Activated gamma-delta T cell treated with Interleukin-2 at 50 U/mL for 16 hours (primary cell): Measurements from ENCODE around the gene SORBS1.
"Not testable (repeated sequence)": the region's sequence is repeated elsewhere in the genome, so short reads cannot be mapped to it uniquely, and the experiment has no call there.

Experiments
- DNase-seq: peaks from one replicate; pipeline ENCODE4 v3.0.0-alpha.2; 2020

SORBS1 gene

DNA sequence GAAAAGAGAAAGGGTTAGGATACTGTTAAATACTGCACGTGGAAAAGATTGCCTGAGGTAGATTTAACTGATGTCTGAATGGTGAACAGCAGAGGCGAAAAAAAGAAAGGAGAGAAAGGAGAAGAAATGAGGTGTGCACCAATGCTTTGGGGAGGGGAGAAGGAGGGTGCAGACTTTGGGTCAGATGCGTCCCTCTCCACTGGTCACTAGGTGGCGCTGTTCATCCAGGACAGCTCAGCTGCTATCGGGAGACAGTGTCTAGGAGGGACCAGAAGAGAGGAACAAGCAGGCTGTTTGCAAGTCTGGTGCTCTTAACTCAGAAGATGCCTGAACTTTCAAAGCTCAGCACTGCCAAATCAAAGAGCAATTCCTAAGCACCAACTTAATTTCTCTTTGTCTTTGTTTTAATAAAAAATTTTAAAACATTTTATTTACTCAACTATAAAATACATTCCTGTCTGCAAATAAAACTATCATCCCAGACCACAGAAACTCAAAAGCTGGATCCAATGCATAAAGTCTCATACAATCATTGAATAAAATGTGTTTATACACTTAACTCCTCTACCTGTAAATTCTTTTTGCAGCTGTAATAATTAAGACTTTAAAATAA lies 186.5 kb downstream of the SORBS1 start:
- peak; percentile 26 for DNase-seq

DNA sequence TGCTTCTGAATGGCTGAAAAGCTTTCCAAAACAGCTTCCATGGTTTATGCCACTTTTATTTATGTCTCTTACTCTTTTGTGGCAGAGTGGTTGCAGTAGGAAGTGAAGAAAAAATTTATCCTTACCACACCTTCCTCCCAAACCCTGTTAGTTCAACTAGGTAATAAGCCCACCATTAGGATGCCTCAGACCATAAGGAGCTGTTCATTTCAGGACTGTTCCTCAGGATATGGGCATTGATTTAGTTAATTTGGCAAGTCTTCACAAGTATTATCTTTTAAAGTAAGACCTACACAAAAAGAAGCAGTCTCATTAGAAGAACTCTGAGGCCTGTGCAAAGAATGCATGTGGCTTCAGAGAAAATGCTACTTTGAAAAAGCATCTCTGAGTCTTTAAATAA lies 187.5 kb downstream of the SORBS1 start:
- no peak for DNase-seq

DNA sequence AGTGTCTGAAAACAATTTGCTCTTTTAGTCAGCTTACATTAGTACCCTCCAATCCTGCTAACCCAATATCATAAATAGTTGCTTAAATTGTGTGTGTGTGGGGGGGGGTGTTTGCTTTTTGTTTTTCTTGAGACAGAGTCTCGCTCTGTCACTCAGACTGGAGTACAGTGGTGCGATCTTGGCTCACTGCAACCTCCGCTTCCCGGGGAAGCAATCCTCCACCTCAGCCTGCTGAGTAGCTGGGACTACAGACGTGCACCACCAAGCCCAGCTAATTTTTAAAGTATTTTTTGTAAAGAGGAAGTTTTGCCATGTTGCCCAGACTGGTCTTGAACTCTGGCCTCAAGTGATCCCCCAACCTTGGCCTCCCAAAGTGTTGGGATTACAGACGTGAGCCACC lies 196.8 kb downstream of the SORBS1 start:
- DNase-seq, result no peak

DNA sequence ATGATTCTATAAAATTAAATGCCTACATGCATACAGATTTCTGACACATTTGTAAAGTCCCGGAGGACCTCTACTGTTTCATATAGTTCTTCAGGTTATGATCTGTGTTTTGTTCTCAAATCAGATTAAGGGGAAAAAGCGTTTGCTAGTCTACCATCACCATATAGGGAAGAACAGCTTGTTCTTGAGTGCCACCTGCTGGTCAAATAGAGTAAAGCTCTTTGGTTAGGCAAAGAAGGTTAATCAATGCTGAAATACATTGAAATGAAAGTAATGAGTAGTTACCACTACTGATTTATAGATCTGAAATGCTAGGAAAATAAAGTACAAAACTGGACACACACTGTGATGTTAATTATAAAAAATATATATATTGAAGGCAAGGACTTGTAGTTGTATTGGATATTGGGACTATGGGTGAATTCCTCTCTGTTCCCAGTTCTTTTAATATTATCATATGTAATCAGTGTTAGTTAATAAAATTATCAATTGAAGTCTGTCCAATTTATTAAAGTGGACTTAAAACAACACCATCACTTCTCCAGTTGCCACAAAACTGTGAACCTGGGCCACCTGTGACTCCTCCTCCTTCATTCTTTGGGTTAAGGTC lies 197.8 kb downstream of the SORBS1 start:
- peak; percentile 33 for DNase-seq

DNA sequence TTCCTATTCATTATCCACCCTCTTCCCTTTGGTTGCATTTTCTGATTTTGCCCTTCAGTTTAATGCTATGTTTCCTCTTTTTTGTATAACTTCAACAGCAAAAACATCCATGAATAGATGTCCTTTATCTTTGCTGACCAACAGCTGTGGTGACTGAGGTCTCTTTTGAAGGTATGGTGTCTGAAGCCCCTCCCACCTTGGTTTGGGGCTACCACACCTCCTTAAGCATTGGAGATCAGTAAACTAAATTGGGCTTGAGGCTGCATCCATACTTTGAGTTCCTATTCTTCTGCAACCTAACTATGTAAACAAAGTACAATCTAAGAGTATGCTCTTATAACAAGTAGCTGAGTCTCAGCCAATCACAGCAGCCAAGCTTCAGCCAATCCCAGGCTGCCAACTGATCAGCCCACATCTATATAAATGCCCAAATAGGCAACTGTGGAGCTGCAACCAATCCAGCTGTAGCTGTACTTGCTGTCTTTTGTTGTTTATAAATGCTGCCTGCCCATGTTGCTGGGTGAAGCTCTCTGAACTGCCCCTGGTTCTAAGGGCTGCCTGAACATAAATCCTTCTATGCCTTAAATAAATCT lies 201.0 kb downstream of the SORBS1 start:
- DNase-seq, result no peak

DNA sequence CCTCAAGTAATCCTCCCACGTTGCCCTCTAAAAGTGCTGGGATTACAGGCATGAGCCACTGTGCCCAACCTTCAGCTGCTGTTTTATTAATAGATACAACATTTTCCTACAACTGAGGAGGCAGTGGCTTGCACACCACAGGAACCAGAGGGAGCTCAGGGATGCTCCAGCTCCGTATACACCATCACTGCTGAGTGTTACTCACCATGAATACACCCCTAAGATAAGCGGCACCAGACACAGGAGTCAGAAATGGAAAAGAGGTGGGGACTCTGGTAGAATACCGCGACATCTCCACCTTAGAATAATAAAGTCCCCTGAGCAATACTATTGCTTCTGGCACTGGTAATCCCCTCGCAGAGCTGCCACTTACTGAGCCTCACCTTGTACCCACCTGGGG lies 201.7 kb downstream of the SORBS1 start:
- no peak for DNase-seq

DNA sequence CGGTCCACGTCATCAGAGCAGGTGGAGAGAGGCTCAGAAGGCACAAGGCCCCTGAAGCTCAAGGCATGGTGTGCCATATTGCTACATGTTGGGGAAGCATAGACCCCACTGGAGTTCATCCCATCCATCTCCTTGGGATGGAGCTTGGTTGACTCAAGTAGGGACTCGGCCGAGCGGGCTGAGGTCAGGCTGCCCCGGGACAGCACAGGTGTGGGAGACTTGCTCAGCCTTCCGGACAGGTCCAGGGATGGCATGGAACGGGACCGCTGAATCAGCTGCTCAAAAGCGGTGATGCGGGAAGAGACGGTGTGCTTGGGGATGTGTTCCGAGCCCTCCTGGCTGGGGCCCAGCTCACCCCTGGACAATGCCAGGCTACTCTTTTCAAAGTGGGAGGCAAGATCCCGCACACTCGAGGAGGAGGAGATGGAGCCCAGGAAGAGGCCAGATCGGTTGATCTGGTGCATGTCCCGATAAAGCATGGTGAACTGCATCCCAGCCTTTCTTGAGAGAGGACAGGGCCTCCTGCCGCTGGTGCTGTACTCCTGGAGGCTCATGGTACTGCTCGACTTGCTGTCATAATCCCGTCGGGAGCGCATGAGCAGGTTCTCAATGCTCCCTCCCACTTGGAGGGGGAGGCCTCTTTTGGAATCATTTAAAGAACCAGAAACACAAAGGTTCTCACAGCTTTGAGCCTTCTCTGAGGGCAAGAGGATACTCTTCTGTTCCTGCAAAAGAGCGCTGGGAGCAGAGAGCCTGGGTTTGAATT lies 204.8 kb downstream of the SORBS1 start:
- DNase-seq, result no peak

DNA sequence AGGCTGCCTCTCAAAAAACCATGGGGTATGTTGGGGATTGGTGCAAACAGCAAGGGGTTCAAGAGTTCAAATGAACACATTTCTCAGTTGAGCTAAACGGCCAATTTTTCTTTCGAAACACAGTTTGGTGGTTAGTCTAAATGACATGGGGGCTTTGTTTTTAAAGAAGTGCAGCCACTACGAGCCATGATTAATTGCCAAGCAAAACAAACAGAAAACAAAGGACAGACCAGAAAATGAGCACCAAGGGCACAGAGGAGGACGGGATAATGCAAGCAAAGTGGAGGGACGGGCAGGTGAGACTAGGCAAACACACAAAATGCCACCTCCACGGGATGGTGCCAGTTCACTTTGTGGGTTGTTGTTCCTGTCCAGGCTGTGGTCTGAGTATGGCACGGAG lies 205.9 kb downstream of the SORBS1 start:
- DNase-seq, result no peak

DNA sequence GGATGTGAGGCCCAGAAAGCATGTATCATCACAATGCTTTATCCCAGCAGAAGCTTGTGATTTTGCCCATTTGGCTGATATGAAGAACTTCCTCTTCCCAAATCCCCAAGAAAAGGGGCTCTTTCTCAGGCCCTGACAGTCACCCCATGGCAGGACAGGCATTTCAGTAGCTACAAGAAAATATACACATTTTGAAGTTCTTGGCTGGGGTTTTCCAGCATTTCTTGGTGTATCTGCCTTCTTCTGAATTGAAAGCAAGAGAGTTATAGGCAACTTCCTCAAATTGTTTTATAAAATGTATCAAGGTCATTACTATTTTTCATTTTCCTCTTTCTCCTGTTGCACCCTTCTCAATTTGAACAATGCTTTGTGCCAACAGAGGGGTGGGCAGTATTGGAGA lies 207.1 kb downstream of the SORBS1 start:
- DNase-seq, result no peak

DNA sequence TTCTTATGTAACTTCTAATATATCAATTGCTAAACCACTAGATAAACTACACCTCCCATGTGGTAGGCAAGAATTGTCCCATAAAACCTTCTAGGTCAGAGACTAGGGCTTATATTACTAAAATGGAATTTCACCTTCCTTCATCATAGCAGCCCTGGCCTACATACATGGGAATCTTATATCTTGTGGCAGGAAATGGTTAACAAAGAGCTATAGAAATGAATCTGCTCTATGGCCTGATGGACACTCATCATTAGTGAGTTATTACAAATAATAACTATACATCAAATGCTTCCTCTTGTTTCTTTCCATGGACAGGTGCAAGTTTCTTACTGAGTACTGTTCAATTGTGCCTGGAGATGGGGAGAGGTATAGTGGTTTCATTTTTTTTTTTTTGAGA lies 208.0 kb downstream of the SORBS1 start:
- DNase-seq, result no peak

DNA sequence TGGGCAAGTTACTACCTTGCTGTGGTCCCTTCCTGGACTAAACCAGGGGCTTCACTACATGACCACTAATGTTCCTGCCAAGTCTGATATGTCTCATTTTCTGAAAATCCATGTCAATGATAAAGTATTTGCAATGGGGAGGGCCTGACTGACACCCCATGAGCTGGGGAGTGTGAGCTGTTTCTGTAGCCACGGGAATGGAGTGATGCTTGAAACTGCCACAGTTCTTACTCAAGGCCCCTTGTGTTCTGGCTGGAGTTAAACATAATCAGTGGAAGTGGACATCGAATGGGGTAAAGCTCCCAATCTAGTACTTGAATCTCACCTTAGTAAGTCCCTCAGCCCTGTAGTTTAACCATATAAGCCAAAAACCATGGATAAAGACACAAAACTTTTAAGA lies 208.5 kb downstream of the SORBS1 start:
- DNase-seq, result no peak

DNA sequence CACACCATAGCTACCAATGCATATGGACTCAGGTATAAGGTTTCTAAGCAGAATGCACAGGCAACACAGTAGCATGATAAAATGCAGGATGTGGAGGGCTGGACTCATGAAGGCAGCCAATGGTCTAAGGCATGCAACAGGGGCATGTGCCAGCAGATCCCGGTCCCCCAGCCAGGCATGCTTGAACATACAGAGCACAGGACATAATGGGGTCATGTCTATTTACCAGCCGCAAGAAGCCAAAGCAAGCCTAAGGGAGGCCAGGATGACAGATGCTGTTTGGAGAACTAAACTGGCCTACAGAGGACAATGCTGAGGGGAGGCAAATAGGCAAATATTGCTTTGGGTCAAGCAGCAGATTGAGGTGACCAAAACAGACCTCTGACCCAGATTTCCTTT lies 210.3 kb downstream of the SORBS1 start:
- no peak for DNase-seq

DNA sequence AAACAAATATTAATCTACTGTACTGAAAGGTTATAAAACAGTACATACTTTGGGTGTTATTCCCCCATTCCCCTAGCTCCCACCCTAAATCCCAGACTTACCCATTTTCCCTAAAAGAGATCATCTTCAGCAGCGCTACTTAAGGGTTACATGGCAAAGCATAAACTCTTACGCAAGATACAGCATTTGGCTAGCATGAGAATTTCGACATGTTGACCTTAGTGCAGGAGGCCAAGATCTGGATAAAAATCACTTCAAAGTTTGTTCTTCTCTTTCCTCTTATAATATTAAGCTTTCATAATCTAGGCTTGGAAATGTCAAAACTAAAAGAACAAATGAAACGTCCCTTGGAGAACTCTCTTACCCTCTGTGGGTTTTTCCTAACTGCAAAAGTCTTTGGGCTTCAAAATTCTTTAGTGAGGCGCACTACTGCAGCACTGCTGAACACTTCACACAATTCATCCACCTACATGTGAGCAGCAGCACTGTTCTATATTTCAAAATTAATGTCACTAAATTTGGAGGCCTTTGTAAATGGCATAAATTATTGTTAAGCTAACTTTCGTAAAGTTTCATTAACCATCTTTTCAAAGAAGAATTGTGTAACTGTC lies 210.8 kb downstream of the SORBS1 start:
- DNase-seq, result no peak

DNA sequence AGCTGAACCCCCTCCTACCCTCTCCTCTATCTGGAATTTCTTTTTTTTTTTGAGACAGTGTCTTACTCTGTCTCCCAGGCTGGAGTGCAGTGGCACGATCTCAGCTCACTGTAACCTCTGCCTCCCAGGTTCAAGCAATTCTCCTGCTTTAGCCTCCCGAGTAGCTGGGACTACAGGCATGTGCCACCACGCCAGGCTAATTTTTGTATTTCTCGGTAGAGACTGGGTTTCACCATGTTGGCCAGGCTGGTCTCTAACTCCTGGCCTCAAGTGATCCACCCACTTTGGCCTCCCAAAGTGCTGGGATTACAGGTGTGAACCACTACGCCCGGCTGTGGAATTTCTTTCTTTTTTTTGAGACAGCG lies 213.8 kb downstream of the SORBS1 start:
- DNase-seq, result not testable (repeated sequence)

DNA sequence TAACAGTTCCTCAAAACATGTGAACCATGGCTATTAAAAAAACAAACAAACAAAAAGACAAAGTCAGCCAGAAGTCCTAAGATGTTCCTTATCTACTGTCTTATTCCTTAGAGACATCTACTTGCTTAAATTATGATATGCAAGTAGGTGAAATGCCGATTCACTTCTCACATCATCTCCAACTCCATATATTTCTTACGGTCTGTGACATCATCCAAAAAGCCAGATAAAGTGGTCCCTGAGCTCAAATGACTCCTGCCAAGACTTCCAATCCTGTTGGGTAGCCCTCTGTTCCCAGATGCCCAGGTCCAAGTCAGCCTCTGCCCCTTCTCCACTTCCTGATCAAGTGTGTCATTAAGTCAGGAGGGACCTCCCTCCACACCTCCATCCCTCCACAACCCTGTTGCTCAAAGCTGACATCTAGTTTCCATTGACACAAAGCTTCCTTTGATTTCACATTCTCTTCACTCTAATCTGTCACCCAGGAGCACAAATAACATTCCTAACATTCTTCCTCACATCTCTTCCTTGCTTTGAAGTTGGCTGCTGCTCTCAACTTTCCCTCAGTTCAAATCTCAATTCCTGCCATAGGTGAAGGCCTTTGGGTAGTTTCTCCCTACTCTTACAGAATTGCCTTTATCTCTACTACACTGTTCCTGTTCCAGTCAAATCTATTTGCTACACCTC lies 214.3 kb downstream of the SORBS1 start:
- no peak for DNase-seq

DNA sequence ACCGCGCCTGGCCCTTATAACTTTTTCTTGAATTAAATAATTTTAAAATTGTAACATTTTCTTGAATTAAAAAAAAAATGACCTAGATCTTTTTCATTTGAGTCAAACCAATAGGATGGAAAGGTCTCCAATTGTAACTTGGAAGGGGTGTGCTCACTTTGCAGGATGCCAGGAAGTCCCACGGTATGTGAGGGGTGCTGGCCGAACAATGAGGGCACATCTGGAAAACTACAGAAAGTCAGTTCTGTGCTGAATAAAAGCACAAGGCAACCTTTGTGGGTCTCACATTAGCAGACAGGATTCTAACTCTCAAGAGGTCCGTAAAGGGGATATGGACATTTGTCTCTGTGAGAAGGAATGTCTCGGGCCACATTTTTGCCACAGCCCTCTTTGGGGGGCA lies 217.6 kb downstream of the SORBS1 start:
- DNase-seq, result no peak

DNA sequence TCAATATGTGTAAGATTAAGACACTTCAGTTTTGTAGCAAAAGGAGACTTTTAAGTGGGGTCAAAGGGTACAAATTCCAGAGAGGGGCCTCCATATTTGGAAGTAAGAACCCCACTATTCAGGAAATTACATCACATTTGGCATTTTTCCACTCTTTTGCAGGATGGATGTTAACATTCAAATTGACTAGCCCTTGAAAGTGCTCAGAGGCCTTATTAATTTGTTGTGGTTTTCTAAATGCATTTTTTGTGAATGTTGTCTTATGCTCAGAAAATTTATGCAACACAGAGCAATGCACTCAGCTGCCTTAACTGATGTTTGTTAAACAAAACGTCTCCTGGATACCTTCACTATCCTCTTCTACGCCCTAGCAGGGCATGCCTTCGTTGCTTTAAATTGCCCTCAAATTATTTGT lies 219.4 kb downstream of the SORBS1 start:
- DNase-seq, result no peak

DNA sequence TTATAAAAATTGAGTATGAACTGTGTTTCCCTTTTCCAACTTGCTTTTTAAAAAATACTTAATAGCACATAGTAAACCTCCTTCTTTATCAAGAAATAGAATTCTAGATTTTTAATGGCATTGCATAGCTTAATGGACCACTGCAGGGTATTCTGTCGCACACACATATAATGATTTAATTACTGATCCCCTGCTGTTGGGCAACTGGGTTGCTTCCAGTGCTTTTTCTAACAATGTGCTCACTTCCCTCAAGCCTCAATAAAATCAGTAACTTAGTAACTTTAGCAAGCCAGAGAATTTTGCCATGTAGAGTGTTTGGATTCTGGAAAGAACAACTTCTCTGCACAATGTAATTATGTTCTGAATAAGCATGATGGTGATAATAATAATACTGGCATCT lies 221.3 kb downstream of the SORBS1 start:
- no peak for DNase-seq

DNA sequence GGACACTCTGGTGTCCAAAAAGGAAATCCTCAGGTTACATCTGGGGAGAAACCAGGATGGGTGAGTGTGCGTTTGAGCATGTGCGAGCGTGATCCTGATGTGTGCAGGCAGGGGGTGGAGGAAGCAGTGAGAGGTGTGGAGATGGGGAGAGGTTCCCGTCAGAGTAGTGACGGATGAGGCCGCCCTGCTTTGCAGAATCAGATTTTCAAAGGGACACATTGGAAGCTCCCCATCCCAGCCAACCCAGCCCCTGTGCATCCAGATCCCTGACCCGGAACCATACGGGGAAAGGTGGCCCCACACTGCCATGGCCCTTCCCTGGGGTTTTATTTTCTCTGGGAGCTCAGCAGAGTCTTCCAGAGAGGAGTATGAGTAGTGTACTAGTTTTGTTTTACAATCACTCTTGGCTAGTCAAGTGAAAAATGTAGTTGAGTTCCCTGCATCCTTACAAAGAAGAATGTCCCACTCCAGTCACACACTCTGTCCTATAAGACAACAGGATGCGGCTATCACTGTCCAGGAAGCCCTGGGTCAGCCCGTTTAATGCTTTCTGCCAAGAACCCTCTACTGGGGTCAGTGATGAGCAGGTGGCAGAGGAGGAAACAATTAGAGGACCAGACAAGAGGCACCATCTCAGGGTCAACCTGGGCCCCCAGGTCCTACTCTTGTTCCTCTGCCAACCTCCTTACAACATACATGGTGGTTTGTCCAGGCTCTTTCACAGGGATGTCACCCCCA lies 223.6 kb downstream of the SORBS1 start:
- no peak for DNase-seq

DNA sequence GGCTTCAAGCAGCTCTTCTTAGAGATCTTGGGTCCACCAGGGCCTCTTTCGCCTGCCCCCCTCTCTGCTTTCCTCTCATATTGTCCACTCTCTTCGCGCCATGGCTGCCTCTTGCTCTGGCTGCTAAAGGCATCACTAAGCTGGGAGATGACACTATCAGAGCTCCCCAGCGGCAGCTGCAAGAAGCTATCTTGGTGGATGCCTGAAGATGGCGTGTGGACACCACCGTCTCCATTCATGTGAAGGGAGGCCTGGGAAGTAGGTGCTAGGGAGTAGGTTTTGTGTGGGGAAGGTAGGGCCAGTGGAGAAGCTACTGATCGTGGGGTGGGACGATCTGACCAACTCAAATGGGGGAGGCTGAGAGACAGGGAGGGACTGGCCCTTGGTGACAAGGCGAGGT lies 224.5 kb downstream of the SORBS1 start:
- no peak for DNase-seq

DNA sequence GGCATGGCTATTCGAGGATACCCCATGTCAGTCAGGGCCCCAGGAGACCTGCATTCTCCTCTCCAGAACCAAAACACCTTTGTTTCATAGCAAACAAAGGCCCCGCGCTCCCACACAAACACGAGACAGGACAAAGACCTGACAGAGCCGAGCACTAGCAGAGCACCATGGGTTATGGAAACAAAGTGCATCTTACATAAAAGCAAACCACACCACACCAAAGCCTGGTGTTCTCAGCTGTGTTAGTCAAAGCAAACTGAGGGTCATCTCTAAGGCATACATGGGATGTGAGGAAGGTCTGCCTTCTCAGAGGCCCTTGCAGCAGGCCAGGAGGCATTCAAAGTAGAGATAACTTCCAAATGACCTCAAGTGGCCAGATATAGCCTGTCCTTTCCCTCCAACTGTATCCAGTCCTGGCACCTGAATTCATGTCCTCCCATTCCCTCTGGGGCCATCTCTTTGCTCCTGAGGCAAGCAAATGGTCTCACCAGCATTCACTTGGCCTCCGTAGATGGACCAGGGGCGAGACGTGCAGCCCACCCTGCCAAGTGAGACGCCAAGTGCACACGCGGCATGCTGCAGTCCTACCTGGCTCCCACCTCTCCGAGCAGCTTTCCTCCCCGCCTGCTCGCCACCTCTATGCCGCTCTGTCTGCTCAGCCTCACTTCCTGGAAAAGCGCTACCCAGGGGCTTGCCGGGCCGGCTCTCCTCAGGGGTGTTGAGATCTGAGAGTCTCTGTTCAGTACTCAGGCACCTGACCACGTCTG lies 225.1 kb downstream of the SORBS1 start:
- DNase-seq, result no peak

DNA sequence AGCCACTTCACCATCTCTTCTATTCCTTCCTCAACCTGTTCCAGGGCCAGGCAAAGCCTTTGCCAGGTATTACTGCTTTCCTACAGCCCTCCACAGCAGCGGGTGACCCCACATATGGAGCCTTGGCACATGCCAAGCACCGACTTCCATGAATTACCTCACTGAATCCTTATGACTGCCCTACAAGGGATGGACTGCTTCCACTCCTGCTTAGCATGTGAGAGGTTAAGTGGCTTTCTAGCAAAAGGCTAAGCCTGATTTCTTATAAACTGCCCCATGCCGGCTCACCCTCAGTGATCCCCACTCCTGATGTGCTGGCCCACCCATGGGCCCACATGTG lies 226.4 kb downstream of the SORBS1 start:
- no peak for DNase-seq
